ENCODE measurements around the gene LUC7L2. TPM values are rescaled to one million over a fixed set of nuclear protein-coding genes. Genes with fewer than 3 reads are reported as not detected.
"Not testable (repeated sequence)": the region's sequence is repeated elsewhere in the genome, so short reads cannot be mapped to it uniquely, and the experiment has no call there.

LUC7L2 gene
- total and polyA plus RNA-seq, 4 donors = 16.2 to 38.9 (median 22.9) TPM

GRCh38 chr7:139407555-139407954, 47.9 kb downstream of the LUC7L2 start:
- no peak for TF ChIP-seq TAF1 (conservative IDR thresholded peaks at IDR 0.05)
- TF ChIP-seq HNF4A (conservative IDR thresholded peaks at IDR 0.05) = no peak
- TF ChIP-seq, protein P1, sequence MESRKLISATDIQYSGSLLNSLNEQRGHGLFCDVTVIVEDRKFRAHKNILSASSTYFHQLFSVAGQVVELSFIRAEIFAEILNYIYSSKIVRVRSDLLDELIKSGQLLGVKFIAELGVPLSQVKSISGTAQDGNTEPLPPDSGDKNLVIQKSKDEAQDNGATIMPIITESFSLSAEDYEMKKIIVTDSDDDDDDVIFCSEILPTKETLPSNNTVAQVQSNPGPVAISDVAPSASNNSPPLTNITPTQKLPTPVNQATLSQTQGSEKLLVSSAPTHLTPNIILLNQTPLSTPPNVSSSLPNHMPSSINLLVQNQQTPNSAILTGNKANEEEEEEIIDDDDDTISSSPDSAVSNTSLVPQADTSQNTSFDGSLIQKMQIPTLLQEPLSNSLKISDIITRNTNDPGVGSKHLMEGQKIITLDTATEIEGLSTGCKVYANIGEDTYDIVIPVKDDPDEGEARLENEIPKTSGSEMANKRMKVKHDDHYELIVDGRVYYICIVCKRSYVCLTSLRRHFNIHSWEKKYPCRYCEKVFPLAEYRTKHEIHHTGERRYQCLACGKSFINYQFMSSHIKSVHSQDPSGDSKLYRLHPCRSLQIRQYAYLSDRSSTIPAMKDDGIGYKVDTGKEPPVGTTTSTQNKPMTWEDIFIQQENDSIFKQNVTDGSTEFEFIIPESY (IDR thresholded peaks at IDR 0.05) = no peak
- TF ChIP-seq, protein P2, sequence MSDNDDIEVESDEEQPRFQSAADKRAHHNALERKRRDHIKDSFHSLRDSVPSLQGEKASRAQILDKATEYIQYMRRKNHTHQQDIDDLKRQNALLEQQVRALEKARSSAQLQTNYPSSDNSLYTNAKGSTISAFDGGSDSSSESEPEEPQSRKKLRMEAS (IDR thresholded peaks at IDR 0.05) = no peak
- no peak for TF ChIP-seq JUND (IDR thresholded peaks at IDR 0.05)
- no peak for TF ChIP-seq FOXA1 (IDR thresholded peaks at IDR 0.05)
- no peak for TF ChIP-seq NR2F2 (IDR thresholded peaks at IDR 0.05)
- no peak for TF ChIP-seq EGR1 (IDR thresholded peaks at IDR 0.05; ENCODE audit: low read depth in 2 of 2)
- TF ChIP-seq HNF4G (IDR thresholded peaks at IDR 0.05) = no peak
- no peak for TF ChIP-seq FOXA2 (IDR thresholded peaks at IDR 0.05)
- TF ChIP-seq GABPA (IDR thresholded peaks at IDR 0.05 in 1 of 2, conservative IDR thresholded peaks at IDR 0.05 in 1 of 2) = no peak
- no peak for TF ChIP-seq CTCF (IDR thresholded peaks at IDR 0.05; ENCODE audit: low read depth, low read length, missing input control)
- no peak for TF ChIP-seq YY1 (IDR thresholded peaks at IDR 0.05)
- TF ChIP-seq, protein P3, sequence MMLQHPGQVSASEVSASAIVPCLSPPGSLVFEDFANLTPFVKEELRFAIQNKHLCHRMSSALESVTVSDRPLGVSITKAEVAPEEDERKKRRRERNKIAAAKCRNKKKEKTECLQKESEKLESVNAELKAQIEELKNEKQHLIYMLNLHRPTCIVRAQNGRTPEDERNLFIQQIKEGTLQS (IDR thresholded peaks at IDR 0.05) = no peak
- no peak for TF ChIP-seq RXRA (IDR thresholded peaks at IDR 0.05)
- TF ChIP-seq RAD21 (IDR thresholded peaks at IDR 0.05) = no peak
- WGBS = 99% methylated on average over 1 of the region's 1 CpG
- Histone ChIP-seq H3K27ac (ENCODE audit: low read depth in 1 of 2, low read length in 2 of 2) (no peak overlapping the region), H3K4me3 (ENCODE audit: low read depth in 1 of 3, low read length in 3 of 3) (no peak overlapping the region), H3K4me1 (ENCODE audit: control insufficient read depth in 4 of 4, insufficient read depth in 4 of 4, low read length in 3 of 4) (no peaks in the 10 kb centered on the region), H3K9ac (ENCODE audit: low read depth in 1 of 2, low read length in 2 of 2) (no peak overlapping the region), H3K36me3 (ENCODE audit: control insufficient read depth in 4 of 4, insufficient read depth in 3 of 4, low read depth in 1 of 4, low read length in 3 of 4) (peaks cover 12 to 82% (median 70%) of the 10 kb centered on the region in 4 donors), H3K27me3 (ENCODE audit: control insufficient read depth in 4 of 4, insufficient read depth in 4 of 4, low read length in 3 of 4) (no peaks in the 10 kb centered on the region), H3K9me3 (ENCODE audit: control insufficient read depth in 4 of 4, low read length in 3 of 4) (no peaks in the 10 kb centered on the region)
- no peak for DNase-seq (ENCODE audit: low spot score)

GRCh38 chr7:139414743-139415402, 55.2 kb downstream of the LUC7L2 start:
- H3K4me1 ChIP-seq (ENCODE audit: control insufficient read depth in 4 of 4, insufficient read depth in 4 of 4, low read length in 3 of 4); DNase-seq (ENCODE audit: low spot score); H3K9me3 ChIP-seq (ENCODE audit: control insufficient read depth in 4 of 4, low read length in 3 of 4); H3K4me3 ChIP-seq (ENCODE audit: low read depth in 1 of 3, low read length in 3 of 3); H3K27ac ChIP-seq (ENCODE audit: low read depth in 1 of 2, low read length in 2 of 2); H3K9ac ChIP-seq (ENCODE audit: low read depth in 1 of 2, low read length in 2 of 2); H3K27me3 ChIP-seq (ENCODE audit: control insufficient read depth in 4 of 4, insufficient read depth in 4 of 4, low read length in 3 of 4): not testable (repeated sequence)
- WGBS = 94% methylated on average over 6 of the region's 6 CpGs
- H3K36me3 ChIP-seq (ENCODE audit: control insufficient read depth in 4 of 4, insufficient read depth in 3 of 4, low read depth in 1 of 4, low read length in 3 of 4) = peaks cover 3 to 70% (median 60%) of the 10 kb centered on the region in 4 donors

All from liver (tissue), 9 donors.